ENCODE data around the gene U2AF2.

GRCh38 chr19:55611983-55612645 lies 42.7 kb upstream of the U2AF2 start:
- no peak for TF ChIP-seq CTCF (IDR thresholded peaks at IDR 0.05)
- TF ChIP-seq POLR2A (IDR thresholded peaks at IDR 0.05): no peak

Data from heart left ventricle (tissue), 13 donors.